Fibroblast of lung (primary cell): ENCODE results near the gene CC2D2A. TPM values are rescaled to one million over a fixed set of nuclear protein-coding genes. Genes with fewer than 3 reads are reported as not detected.

Source experiments
- DNase-seq, 2 donors: peaks; one replicate each; pipeline versions ENCODE4 v3.0.0 to v3.0.0-alpha.2; 2010; ENCODE audit warnings: low read depth in 2 of 2
- H2AFZ ChIP-seq: 2 replicates; pipeline ENCODE4 v1.5.1; 2012; ENCODE audit warnings: low read length, control low read depth, inconsistent platforms
- H3K27ac ChIP-seq: 2 replicates; pipeline ENCODE4 v1.5.1; 2011; ENCODE audit warnings: low read length, control low read depth; ENCODE audit not compliant: insufficient read depth
- H3K27me3 ChIP-seq: 2 replicates; pipeline ENCODE4 v1.5.1; 2011; ENCODE audit warnings: mild to moderate bottlenecking, low read length; ENCODE audit not compliant: control insufficient read depth, insufficient read depth
- H3K36me3 ChIP-seq: 2 replicates; pipeline ENCODE4 v1.5.1; 2011; ENCODE audit warnings: low read length; ENCODE audit not compliant: control insufficient read depth, insufficient read depth
- H3K4me1 ChIP-seq: 2 replicates; pipeline ENCODE4 v1.5.1; 2011; ENCODE audit warnings: low read length; ENCODE audit not compliant: control insufficient read depth, insufficient read depth; ENCODE audit errors: extremely low read depth
- H3K4me2 ChIP-seq: 2 replicates; pipeline ENCODE4 v1.5.1; 2011; ENCODE audit warnings: low read length, control low read depth; ENCODE audit not compliant: insufficient read depth; ENCODE audit errors: extremely low read depth
- H3K4me3 ChIP-seq, 4 experiments: fragments of 200-600 bp in 1 of 4; sonication (generic) in 1 of 4; replicated peaks in 1 of 4; 2 replicates each; pipeline ENCODE4 v1.5.1; 2011 to 2016; ENCODE audit warnings: low read length in 4 of 4, low read depth in 3 of 4, mild to moderate bottlenecking in 3 of 4, control low read depth in 2 of 4, inconsistent platforms in 1 of 4, mixed read lengths in 1 of 4; ENCODE audit not compliant: insufficient read depth in 1 of 4; ENCODE audit errors: control extremely low read depth in 1 of 4
- H3K79me2 ChIP-seq: 2 replicates; pipeline ENCODE4 v1.5.1; 2012; ENCODE audit warnings: mild to moderate bottlenecking, low read length, inconsistent platforms; ENCODE audit not compliant: control insufficient read depth, insufficient read depth
- H3K9ac ChIP-seq: 2 replicates; pipeline ENCODE4 v1.5.1; 2011; ENCODE audit warnings: mild to moderate bottlenecking, low read length, control low read depth; ENCODE audit not compliant: insufficient read depth
- H3K9me3 ChIP-seq: 2 replicates; pipeline ENCODE4 v1.5.1; 2012; ENCODE audit warnings: low read depth, low read length; ENCODE audit not compliant: control insufficient read depth, insufficient read depth
- H4K20me1 ChIP-seq: 2 replicates; pipeline ENCODE4 v1.5.1; 2011; ENCODE audit warnings: low read length; ENCODE audit not compliant: control insufficient read depth, insufficient read depth; ENCODE audit errors: extremely low read depth
- CTCF ChIP-seq, 2 donors: IDR thresholded peaks in 1 of 2; conservative IDR thresholded peaks in 1 of 2; 1 replicate in 1 of 2; 2 replicates in 1 of 2; pipeline ENCODE4 v1.5.1; 2011 to 2012; ENCODE audit warnings: low read length in 2 of 2, control low read depth in 1 of 2, inconsistent platforms in 1 of 2, low read depth in 1 of 2, mild to moderate bottlenecking in 1 of 2
- EZH2 ChIP-seq: IDR thresholded peaks from 2 replicates; pipeline ENCODE4 v1.5.1; 2012; ENCODE audit warnings: low read length, control low read depth, mild to moderate bottlenecking; ENCODE audit errors: missing control alignments
- polyA plus RNA-seq, 2 donors: library from polyadenylated mRNA; depleted of rRNA in 1 of 2; stranded (reverse) in 1 of 2; unstranded in 1 of 2; fragments of >200 nt; gene quantifications; 2 replicates each; pipeline ENCODE4 v1.2.1, GENCODE V29; 2011 to 2012; ENCODE audit warnings: missing spikeins in 1 of 2
- total RNA-seq: library from RNA; depleted of rRNA; stranded (reverse); fragments of >200 nt; gene quantifications from 2 replicates; pipeline ENCODE4 v1.2.1, GENCODE V29; 2014

The CC2D2A gene
- total and polyA plus RNA-seq, 2 donors (not counting 1 experiment from before 2014, with no cell fraction given): 30.9 to 41.6 TPM

- Histone ChIP-seq H3K9ac (no peak overlapping the region), H4K20me1 (no peaks in the 10 kb centered on the region), H3K4me3 (no peak overlapping the region), H3K36me3 (no peaks in the 10 kb centered on the region), H3K27ac (no peak overlapping the region), H3K79me2 (no peaks in the 10 kb centered on the region), H3K9me3 (no peaks in the 10 kb centered on the region), H2AFZ (no peak overlapping the region), H3K4me1 (peaks cover 18% of the 10 kb centered on the region), H3K4me2 (no peak overlapping the region), H3K27me3 (no peaks in the 10 kb centered on the region)
- no peak for TF ChIP-seq CTCF (conservative IDR thresholded peaks at IDR 0.05 in 1 of 2, IDR thresholded peaks at IDR 0.05 in 1 of 2; ENCODE audit: low read depth in 1 of 2, low read length in 2 of 2)
- TF ChIP-seq EZH2: no peak
- no peak for DNase-seq
Measured at GRCh38 chr4:15458616-15459015, 11.1 kb upstream of the CC2D2A start.

- Histone ChIP-seq H3K27ac (no peak overlapping the region), H3K27me3 (no peaks in the 10 kb centered on the region), H2AFZ (no peak overlapping the region), H3K4me1 (peaks cover 18% of the 10 kb centered on the region), H4K20me1 (no peaks in the 10 kb centered on the region), H3K9me3 (no peaks in the 10 kb centered on the region), H3K9ac (no peak overlapping the region), H3K4me3 (no peak overlapping the region), H3K79me2 (no peaks in the 10 kb centered on the region), H3K4me2 (no peak overlapping the region), H3K36me3 (no peaks in the 10 kb centered on the region)
- TF ChIP-seq EZH2 (no peak), CTCF (conservative IDR thresholded peaks at IDR 0.05 in 1 of 2, IDR thresholded peaks at IDR 0.05 in 1 of 2; ENCODE audit: low read depth in 1 of 2, low read length in 2 of 2) (no peak)
- no peak for DNase-seq
Measured at GRCh38 chr4:15459706-15460105, 10.0 kb upstream of the CC2D2A start.

- H3K4me3 ChIP-seq: no peak overlapping the region
- peaks cover 3% of the 10 kb centered on the region for H3K4me1 ChIP-seq
- no peaks in the 10 kb centered on the region for H3K27me3 ChIP-seq
- H3K9ac ChIP-seq: no peak overlapping the region
- no peak overlapping the region for H2AFZ ChIP-seq
- no peaks in the 10 kb centered on the region for H3K79me2 ChIP-seq
- no peaks in the 10 kb centered on the region for H3K9me3 ChIP-seq
- H3K36me3 ChIP-seq: no peaks in the 10 kb centered on the region
- no peak overlapping the region for H3K4me2 ChIP-seq
- no peak overlapping the region for H3K27ac ChIP-seq
- TF ChIP-seq EZH2 (no peak), CTCF (conservative IDR thresholded peaks at IDR 0.05 in 1 of 2, IDR thresholded peaks at IDR 0.05 in 1 of 2; ENCODE audit: low read depth in 1 of 2, low read length in 2 of 2) (no peak)
- DNase-seq: no peak
- H4K20me1 ChIP-seq: no peaks in the 10 kb centered on the region
Measured at GRCh38 chr4:15466596-15466995, 3.1 kb upstream of the CC2D2A start.
